ENCODE results near the gene FBXL19.

FBXL19 gene

GRCh38 chr16:30893417-30893743 is 30.0 kb upstream of the FBXL19 start:
- Histone ChIP-seq H3K36me3 (peaks cover 13% of the 10 kb centered on the region), H3K4me1 (ENCODE audit: control insufficient read depth in 1 of 2, insufficient read depth in 1 of 2, low read depth in 1 of 2, low read length in 1 of 2) (peaks cover 32 to 33% of the 10 kb centered on the region in 2 experiments), H3K4me3 (ENCODE audit: low read depth in 1 of 2, low read length in 1 of 2) (peak overlapping the region; percentile 72 to 75), H3K9me3 (no peaks in the 10 kb centered on the region), H3K27ac (peak overlapping the region; percentile 70), H3K27me3 (no peaks in the 10 kb centered on the region)
- no peak for TF ChIP-seq CTCF (IDR thresholded peaks at IDR 0.05)

- Histone ChIP-seq H3K27me3 (no peaks in the 10 kb centered on the region), H3K27ac (peak within 1 kb of the TSS; percentile 70), H3K4me3 (ENCODE audit: low read depth in 1 of 2, low read length in 1 of 2) (peak within 1 kb of the TSS; percentile 72 to 75), H3K4me1 (ENCODE audit: control insufficient read depth in 1 of 2, insufficient read depth in 1 of 2, low read depth in 1 of 2, low read length in 1 of 2) (peaks cover 32 to 33% of the 10 kb centered on the region in 2 experiments), H3K36me3 (peaks cover 8% of the 10 kb centered on the region), H3K9me3 (no peaks in the 10 kb centered on the region)
- TF ChIP-seq CTCF (IDR thresholded peaks at IDR 0.05): peak; percentile 68
Observed at GRCh38 chr16:30893744-30894539, 29.4 kb upstream of the FBXL19 start, which contains the start of gene BCL7C. TSS of gene BCL7C (minus strand) at chr16:30894077. CDS start at chr16:30893944, 133 bp downstream.

GRCh38 chr16:30894540-30895368 is 28.6 kb upstream of the FBXL19 start:
- Histone ChIP-seq H3K4me3 (ENCODE audit: low read depth in 1 of 2, low read length in 1 of 2) (peak overlapping the region; percentile 72 to 75), H3K27ac (peak overlapping the region; percentile 70), H3K27me3 (no peaks in the 10 kb centered on the region), H3K4me1 (ENCODE audit: control insufficient read depth in 1 of 2, insufficient read depth in 1 of 2, low read depth in 1 of 2, low read length in 1 of 2) (peaks cover 32 to 33% of the 10 kb centered on the region in 2 experiments), H3K9me3 (no peaks in the 10 kb centered on the region), H3K36me3 (peaks cover 4% of the 10 kb centered on the region)
- TF ChIP-seq CTCF (IDR thresholded peaks at IDR 0.05): no peak

GRCh38 chr16:30895627-30896260 is 27.6 kb upstream of the FBXL19 start:
- no peak for TF ChIP-seq CTCF (IDR thresholded peaks at IDR 0.05)
- Histone ChIP-seq H3K4me3 (ENCODE audit: low read depth in 1 of 2, low read length in 1 of 2) (peak overlapping the region in 1 of 2 experiments; percentile 64), H3K27ac (peak overlapping the region; percentile 58), H3K9me3 (no peaks in the 10 kb centered on the region), H3K36me3 (peaks cover 4% of the 10 kb centered on the region), H3K4me1 (ENCODE audit: control insufficient read depth in 1 of 2, insufficient read depth in 1 of 2, low read depth in 1 of 2, low read length in 1 of 2) (peaks cover 32 to 33% of the 10 kb centered on the region in 2 experiments), H3K27me3 (no peaks in the 10 kb centered on the region)

- Histone ChIP-seq H3K27ac (peak within 1 kb of the TSS; percentile 58), H3K4me3 (ENCODE audit: low read depth in 1 of 2, low read length in 1 of 2) (peak within 1 kb of the TSS; percentile 64), H3K4me1 (ENCODE audit: control insufficient read depth in 1 of 2, insufficient read depth in 1 of 2, low read depth in 1 of 2, low read length in 1 of 2) (peaks cover 37% of the 10 kb centered on the region in 2 experiments), H3K36me3 (peaks cover 4% of the 10 kb centered on the region), H3K27me3 (no peaks in the 10 kb centered on the region), H3K9me3 (no peaks in the 10 kb centered on the region)
- TF ChIP-seq CTCF (IDR thresholded peaks at IDR 0.05): no peak
Observed at GRCh38 chr16:30896261-30896888, 27.0 kb upstream of the FBXL19 start, which contains the start of gene CTF1. TSS of gene CTF1 (plus strand) at chr16:30896614. CDS start at chr16:30896644, 30 bp downstream.

Measured in neutrophil (primary cell).